HEK293 (cell line): Measurements from ENCODE around the gene YOD1.

Experiments
- CTCF ChIA-PET: fragments of 350-600 bp; formaldehyde crosslinking; extraction: SDS; loops from one replicate; lab custom pipeline; 2021; ENCODE audit warnings: antibody characterized with exemption; lab: Yijun Ruan, JAX
- POLR2A ChIA-PET: fragments of 300-600 bp; formaldehyde crosslinking; extraction: SDS; loops from one replicate; lab custom pipeline; 2020; ENCODE audit warnings: antibody characterized with exemption, inconsistent platforms; lab: Yijun Ruan, JAX
- H3K27ac ChIP-seq: fragments of 200-500 bp; sonication (Bioruptor generic); 2 replicates; pipeline ENCODE4 v1.5.1; 2014; ENCODE audit warnings: low read depth, low read length, control low read depth, inconsistent platforms; ENCODE audit errors: extremely low read depth
- H3K36me3 ChIP-seq, 2 experiments: fragments of 200-500 bp in 1 of 2; sonication (Bioruptor generic) in 1 of 2; 1 replicate in 1 of 2; 2 replicates in 1 of 2; pipeline ENCODE4 v1.5.1; 2014 to 2017; ENCODE audit warnings: inconsistent platforms in 2 of 2, low read length in 2 of 2; ENCODE audit not compliant: control insufficient read depth in 2 of 2, insufficient read depth in 1 of 2
- H3K4me1 ChIP-seq: fragments of 200-500 bp; sonication (Bioruptor generic); 2 replicates; pipeline ENCODE4 v1.5.1; 2014; ENCODE audit warnings: mild to moderate bottlenecking, low read length, inconsistent platforms; ENCODE audit not compliant: control insufficient read depth, insufficient read depth
- H3K4me3 ChIP-seq: 2 replicates; pipeline ENCODE4 v1.5.1; 2011; ENCODE audit warnings: low read depth, mild to moderate bottlenecking, control low read depth, low read length, moderate library complexity
- H3K9me3 ChIP-seq: fragments of 200-500 bp; sonication (Bioruptor generic); 2 replicates; pipeline ENCODE4 v1.5.1; 2014; ENCODE audit warnings: low read depth, low read length, inconsistent platforms; ENCODE audit not compliant: control insufficient read depth, insufficient read depth
- BCL11B ChIP-seq: fragments of 450-650 bp; formaldehyde crosslinking; IDR thresholded peaks from 2 replicates; pipeline ENCODE4 v1.5.1; 2016; ENCODE audit warnings: low read depth, missing biosample characterization, missing genetic modification characterization
- SALL2 ChIP-seq: fragments of 450-650 bp; formaldehyde crosslinking; IDR thresholded peaks from 2 replicates; pipeline ENCODE4 v1.5.0; 2017; ENCODE audit warnings: missing biosample characterization, mild to moderate bottlenecking, missing genetic modification characterization, borderline replicate concordance
- SCRT2 ChIP-seq: fragments of 450-650 bp; formaldehyde crosslinking; IDR thresholded peaks from 2 replicates; pipeline ENCODE4 v1.5.1; 2016; ENCODE audit warnings: missing biosample characterization, missing genetic modification characterization
- ZBTB17 ChIP-seq: fragments of 450-650 bp; formaldehyde crosslinking; IDR thresholded peaks from 2 replicates; pipeline ENCODE4 v1.5.1; 2016; ENCODE audit warnings: missing biosample characterization, missing genetic modification characterization
- ZBTB7A ChIP-seq: fragments of 450-650 bp; formaldehyde crosslinking; IDR thresholded peaks from 2 replicates; pipeline ENCODE4 v1.5.1; 2016; ENCODE audit warnings: low read depth, missing biosample characterization, missing genetic modification characterization
- ZEB2 ChIP-seq: fragments of 450-650 bp; formaldehyde crosslinking; IDR thresholded peaks from 2 replicates; pipeline ENCODE4 v1.5.1; 2016; ENCODE audit warnings: missing biosample characterization, missing genetic modification characterization
- ZNF112 ChIP-seq: fragments of 450-650 bp; formaldehyde crosslinking; IDR thresholded peaks from 2 replicates; pipeline ENCODE4 v1.5.0; 2017; ENCODE audit warnings: missing biosample characterization, missing genetic modification characterization
- ZNF2 ChIP-seq: fragments of 450-650 bp; formaldehyde crosslinking; IDR thresholded peaks from 2 replicates; pipeline ENCODE4 v1.5.1; 2016; ENCODE audit warnings: missing biosample characterization, missing genetic modification characterization
- ZNF202 ChIP-seq: fragments of 450-650 bp; formaldehyde crosslinking; IDR thresholded peaks from 2 replicates; pipeline ENCODE4 v1.5.1; 2016; ENCODE audit warnings: missing biosample characterization, missing genetic modification characterization, borderline replicate concordance
- ZNF239 ChIP-seq: fragments of 450-650 bp; formaldehyde crosslinking; IDR thresholded peaks from 2 replicates; pipeline ENCODE4 v1.5.1; 2016; ENCODE audit warnings: missing biosample characterization, missing genetic modification characterization
- ZNF24 ChIP-seq: fragments of 450-650 bp; formaldehyde crosslinking; IDR thresholded peaks from 2 replicates; pipeline ENCODE4 v1.5.1; 2016; ENCODE audit warnings: missing biosample characterization, missing genetic modification characterization
- ZNF341 ChIP-seq: fragments of 450-650 bp; formaldehyde crosslinking; IDR thresholded peaks from 2 replicates; pipeline ENCODE4; 2016; ENCODE audit warnings: low read depth, missing biosample characterization, missing genetic modification characterization
- ZNF600 ChIP-seq: fragments of 450-650 bp; formaldehyde crosslinking; IDR thresholded peaks from 2 replicates; pipeline ENCODE4 v1.5.1; 2016; ENCODE audit warnings: missing biosample characterization, missing genetic modification characterization
- ZNF624 ChIP-seq: fragments of 450-650 bp; formaldehyde crosslinking; IDR thresholded peaks from 2 replicates; pipeline ENCODE4 v1.5.1; 2017; ENCODE audit warnings: missing biosample characterization, missing genetic modification characterization
- ZNF76 ChIP-seq: fragments of 450-650 bp; formaldehyde crosslinking; IDR thresholded peaks from 2 replicates; pipeline ENCODE4; 2016; ENCODE audit warnings: low read depth, missing biosample characterization, missing genetic modification characterization, borderline replicate concordance
- ZNF843 ChIP-seq: fragments of 450-650 bp; formaldehyde crosslinking; IDR thresholded peaks from 2 replicates; pipeline ENCODE4 v1.5.1; 2016; ENCODE audit warnings: missing biosample characterization, missing genetic modification characterization
- TF ChIP-seq, protein P1 (sequence below): fragments of 450-650 bp; formaldehyde crosslinking; IDR thresholded peaks from 2 replicates; pipeline ENCODE4 v1.5.1; 2016; ENCODE audit warnings: missing biosample characterization, missing genetic modification characterization, borderline replicate concordance
- TF ChIP-seq, protein P2 (sequence below): fragments of 450-650 bp; formaldehyde crosslinking; IDR thresholded peaks from 2 replicates; pipeline ENCODE4; 2016; ENCODE audit warnings: missing biosample characterization, missing genetic modification characterization
- TF ChIP-seq, protein P3 (sequence below): fragments of 450-650 bp; formaldehyde crosslinking; conservative IDR thresholded peaks from 2 replicates; pipeline ENCODE4 v1.5.1; 2016; ENCODE audit warnings: low read depth, missing biosample characterization, missing genetic modification characterization
- TF ChIP-seq, protein P4 (sequence below): sonication (generic); formaldehyde crosslinking; IDR thresholded peaks from 2 replicates; pipeline ENCODE4 v1.8.1; 2022; ENCODE audit warnings: mild to moderate bottlenecking, moderate library complexity, missing genetic modification reagents
- TF ChIP-seq, protein P5 (sequence below): fragments of 450-650 bp; formaldehyde crosslinking; IDR thresholded peaks from 2 replicates; pipeline ENCODE4 v1.5.1; 2016; ENCODE audit warnings: missing biosample characterization, missing genetic modification characterization

Gene YOD1

DNA sequence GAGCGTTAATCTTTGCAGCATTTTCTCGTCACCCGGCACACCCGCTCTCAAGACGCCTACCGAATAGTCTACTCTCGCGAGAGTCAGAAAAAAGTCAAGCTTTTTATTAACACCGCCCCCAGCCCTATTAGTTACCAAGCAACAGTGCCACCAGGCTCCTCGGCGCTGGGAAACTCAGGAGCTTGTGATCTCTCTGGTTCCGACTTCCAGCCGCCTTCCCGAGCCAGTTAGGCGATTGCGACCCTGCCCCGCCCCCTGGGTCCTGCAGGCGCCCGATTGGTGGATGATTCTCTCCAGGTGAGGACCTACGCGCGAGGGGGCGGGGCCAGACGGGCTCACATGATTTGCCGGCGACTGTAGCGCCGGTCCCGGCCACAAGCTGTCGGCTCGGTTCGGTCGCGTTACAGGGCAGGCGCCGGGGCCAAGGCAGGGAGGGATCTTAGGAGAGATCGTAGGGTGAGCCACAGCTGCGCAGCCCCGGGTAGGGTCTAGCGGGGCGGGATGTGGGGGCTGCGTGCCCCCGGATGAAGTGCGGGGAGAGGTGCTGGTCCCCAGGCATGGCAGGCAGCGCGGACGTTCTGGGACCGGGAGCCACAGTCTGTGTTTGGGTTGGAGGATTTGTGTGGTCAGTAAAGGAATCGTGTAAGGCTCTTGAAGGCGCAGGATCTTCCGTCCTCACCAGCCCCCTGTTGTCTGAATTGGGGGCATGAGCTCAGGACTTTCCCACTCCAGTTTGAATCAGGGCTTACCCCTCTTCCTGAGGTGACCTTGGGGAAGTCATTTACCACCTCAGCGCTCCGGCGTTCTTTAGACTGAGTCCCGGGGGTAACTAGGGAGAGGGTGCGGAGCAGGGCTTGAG lies 2.1 kb upstream of the YOD1 start, which contains the start of gene PFKFB2 (continued):
- peak; percentile 72 for TF ChIP-seq ZNF341
- TF ChIP-seq SCRT2 (tag by site-specific recombination), result peak; percentile 45; the same call in 1 of the 2 replicates
- 0 out of 2 replicates have a peak, but pooled peaks have one; percentile 20 for TF ChIP-seq ZNF843 (tag by site-specific recombination)
- TF ChIP-seq ZNF600, result peak; percentile 77
- TF ChIP-seq ZNF239 (tag by site-specific recombination), result no peak
- no peak for TF ChIP-seq ZNF112
- no peak for TF ChIP-seq ZNF624 (tag by site-specific recombination)
- TF ChIP-seq ZBTB17 (tag by site-specific recombination), result peak; percentile 79
- TF ChIP-seq, protein P1, sequence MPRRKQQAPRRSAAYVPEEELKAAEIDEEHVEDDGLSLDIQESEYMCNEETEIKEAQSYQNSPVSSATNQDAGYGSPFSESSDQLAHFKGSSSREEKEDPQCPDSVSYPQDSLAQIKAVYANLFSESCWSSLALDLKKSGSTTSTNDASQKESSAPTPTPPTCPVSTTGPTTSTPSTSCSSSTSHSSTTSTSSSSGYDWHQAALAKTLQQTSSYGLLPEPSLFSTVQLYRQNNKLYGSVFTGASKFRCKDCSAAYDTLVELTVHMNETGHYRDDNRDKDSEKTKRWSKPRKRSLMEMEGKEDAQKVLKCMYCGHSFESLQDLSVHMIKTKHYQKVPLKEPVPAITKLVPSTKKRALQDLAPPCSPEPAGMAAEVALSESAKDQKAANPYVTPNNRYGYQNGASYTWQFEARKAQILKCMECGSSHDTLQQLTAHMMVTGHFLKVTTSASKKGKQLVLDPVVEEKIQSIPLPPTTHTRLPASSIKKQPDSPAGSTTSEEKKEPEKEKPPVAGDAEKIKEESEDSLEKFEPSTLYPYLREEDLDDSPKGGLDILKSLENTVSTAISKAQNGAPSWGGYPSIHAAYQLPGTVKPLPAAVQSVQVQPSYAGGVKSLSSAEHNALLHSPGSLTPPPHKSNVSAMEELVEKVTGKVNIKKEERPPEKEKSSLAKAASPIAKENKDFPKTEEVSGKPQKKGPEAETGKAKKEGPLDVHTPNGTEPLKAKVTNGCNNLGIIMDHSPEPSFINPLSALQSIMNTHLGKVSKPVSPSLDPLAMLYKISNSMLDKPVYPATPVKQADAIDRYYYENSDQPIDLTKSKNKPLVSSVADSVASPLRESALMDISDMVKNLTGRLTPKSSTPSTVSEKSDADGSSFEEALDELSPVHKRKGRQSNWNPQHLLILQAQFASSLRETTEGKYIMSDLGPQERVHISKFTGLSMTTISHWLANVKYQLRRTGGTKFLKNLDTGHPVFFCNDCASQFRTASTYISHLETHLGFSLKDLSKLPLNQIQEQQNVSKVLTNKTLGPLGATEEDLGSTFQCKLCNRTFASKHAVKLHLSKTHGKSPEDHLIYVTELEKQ (tag by site-specific recombination), result no peak
- no peak for TF ChIP-seq ZNF202 (tag by site-specific recombination)
- peak; percentile 84; the same call in 1 of the 2 replicates for TF ChIP-seq ZEB2 (tag by site-specific recombination)
- no peak for TF ChIP-seq SALL2
- no peak for TF ChIP-seq BCL11B (tag by site-specific recombination)

DNA sequence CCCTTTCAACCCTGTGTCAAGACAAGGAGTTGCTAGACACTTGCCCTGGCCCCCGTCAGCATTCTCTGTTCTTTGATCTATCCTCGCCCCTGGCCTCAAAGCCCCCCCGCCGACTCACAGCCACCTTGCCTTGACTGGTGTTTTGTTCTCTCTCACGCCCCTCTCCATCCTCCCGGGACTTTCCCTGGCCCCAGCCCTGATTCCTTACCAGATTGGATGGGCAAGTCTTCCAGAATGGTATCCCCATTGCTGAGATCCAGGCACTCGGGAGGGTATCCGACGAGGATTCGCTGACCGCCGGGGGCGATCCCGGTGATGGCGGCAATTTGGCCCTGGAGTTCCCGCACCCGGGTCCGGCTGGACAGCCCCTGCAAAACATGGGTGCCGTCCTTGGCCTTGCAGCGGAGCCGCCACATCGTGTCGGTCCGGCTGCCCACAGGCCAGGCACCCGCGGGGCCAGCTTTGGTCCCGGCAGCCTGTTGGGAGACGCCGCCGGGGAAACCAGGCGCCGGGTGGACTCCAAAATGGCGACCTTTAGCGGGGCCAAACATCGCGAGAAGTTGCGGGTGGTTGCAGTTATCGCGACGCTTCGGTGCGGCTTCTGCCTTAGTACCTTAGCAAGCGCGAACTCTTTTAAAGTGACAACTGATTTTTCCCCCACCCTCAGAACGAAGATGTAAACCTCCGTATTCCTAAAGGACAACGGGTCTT lies 373 bp downstream of the YOD1 start:
- Histone ChIP-seq H3K27ac (peak overlapping the region; percentile 73), H3K36me3 (peaks cover 0 to 30% of the 10 kb centered on the region in 2 experiments; a peak in 1 of 3 replicates), H3K4me1 (no peaks in the 10 kb centered on the region; the same call in 1 of the 2 replicates), H3K9me3 (no peaks in the 10 kb centered on the region), H3K4me3 (peak overlapping the region; percentile 94)
- ChIA-PET POLR2A (no interaction called here), CTCF (interaction anchor here (0.6 to 3.6 kb wide), 19 partner anchors 10 to 451 kb away, joined by 3 to 25 read pairs (median 3); partner anchors contain the start of gene C1orf116)
- TF ChIP-seq ZNF2 (tag by site-specific recombination) (no peak), ZBTB7A (tag by site-specific recombination) (no peak; the same call in 1 of the 2 replicates), ZNF24 (tag by site-specific recombination) (no peak), ZNF76 (tag by site-specific recombination) (peak; percentile 71; the same call in 1 of the 2 replicates)
- TF ChIP-seq, protein P2, sequence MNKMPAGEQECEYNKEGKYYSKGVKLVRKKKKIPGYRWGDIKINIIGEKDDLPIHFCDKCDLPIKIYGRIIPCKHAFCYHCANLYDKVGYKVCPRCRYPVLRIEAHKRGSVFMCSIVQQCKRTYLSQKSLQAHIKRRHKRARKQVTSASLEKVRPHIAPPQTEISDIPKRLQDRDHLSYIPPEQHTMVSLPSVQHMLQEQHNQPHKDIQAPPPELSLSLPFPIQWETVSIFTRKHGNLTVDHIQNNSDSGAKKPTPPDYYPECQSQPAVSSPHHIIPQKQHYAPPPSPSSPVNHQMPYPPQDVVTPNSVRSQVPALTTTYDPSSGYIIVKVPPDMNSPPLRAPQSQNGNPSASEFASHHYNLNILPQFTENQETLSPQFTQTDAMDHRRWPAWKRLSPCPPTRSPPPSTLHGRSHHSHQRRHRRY (tag by site-specific recombination), result no peak
- TF ChIP-seq, protein P3, sequence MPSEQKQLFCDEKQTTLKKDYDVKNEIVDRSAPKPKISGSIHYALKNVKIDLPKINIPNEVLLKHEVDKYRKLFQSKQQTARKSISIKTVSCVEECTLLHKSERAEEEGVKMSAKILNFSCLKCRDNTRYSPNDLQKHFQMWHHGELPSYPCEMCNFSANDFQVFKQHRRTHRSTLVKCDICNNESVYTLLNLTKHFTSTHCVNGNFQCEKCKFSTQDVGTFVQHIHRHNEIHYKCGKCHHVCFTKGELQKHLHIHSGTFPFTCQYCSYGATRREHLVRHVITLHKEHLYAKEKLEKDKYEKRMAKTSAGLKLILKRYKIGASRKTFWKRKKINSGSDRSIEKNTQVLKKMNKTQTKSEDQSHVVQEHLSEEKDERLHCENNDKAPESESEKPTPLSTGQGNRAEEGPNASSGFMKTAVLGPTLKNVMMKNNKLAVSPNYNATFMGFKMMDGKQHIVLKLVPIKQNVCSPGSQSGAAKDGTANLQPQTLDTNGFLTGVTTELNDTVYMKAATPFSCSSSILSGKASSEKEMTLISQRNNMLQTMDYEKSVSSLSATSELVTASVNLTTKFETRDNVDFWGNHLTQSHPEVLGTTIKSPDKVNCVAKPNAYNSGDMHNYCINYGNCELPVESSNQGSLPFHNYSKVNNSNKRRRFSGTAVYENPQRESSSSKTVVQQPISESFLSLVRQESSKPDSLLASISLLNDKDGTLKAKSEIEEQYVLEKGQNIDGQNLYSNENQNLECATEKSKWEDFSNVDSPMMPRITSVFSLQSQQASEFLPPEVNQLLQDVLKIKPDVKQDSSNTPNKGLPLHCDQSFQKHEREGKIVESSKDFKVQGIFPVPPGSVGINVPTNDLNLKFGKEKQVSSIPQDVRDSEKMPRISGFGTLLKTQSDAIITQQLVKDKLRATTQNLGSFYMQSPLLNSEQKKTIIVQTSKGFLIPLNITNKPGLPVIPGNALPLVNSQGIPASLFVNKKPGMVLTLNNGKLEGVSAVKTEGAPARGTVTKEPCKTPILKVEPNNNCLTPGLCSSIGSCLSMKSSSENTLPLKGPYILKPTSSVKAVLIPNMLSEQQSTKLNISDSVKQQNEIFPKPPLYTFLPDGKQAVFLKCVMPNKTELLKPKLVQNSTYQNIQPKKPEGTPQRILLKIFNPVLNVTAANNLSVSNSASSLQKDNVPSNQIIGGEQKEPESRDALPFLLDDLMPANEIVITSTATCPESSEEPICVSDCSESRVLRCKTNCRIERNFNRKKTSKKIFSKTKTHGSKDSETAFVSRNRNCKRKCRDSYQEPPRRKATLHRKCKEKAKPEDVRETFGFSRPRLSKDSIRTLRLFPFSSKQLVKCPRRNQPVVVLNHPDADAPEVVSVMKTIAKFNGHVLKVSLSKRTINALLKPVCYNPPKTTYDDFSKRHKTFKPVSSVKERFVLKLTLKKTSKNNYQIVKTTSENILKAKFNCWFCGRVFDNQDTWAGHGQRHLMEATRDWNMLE, result peak; percentile 60
- TF ChIP-seq, protein P4, sequence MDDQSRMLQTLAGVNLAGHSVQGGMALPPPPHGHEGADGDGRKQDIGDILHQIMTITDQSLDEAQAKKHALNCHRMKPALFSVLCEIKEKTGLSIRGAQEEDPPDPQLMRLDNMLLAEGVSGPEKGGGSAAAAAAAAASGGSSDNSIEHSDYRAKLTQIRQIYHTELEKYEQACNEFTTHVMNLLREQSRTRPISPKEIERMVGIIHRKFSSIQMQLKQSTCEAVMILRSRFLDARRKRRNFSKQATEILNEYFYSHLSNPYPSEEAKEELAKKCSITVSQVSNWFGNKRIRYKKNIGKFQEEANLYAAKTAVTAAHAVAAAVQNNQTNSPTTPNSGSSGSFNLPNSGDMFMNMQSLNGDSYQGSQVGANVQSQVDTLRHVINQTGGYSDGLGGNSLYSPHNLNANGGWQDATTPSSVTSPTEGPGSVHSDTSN (CRISPR knock-in tag), result 0 out of 2 replicates have a peak, but pooled peaks have one; percentile 43
- TF ChIP-seq, protein P5, sequence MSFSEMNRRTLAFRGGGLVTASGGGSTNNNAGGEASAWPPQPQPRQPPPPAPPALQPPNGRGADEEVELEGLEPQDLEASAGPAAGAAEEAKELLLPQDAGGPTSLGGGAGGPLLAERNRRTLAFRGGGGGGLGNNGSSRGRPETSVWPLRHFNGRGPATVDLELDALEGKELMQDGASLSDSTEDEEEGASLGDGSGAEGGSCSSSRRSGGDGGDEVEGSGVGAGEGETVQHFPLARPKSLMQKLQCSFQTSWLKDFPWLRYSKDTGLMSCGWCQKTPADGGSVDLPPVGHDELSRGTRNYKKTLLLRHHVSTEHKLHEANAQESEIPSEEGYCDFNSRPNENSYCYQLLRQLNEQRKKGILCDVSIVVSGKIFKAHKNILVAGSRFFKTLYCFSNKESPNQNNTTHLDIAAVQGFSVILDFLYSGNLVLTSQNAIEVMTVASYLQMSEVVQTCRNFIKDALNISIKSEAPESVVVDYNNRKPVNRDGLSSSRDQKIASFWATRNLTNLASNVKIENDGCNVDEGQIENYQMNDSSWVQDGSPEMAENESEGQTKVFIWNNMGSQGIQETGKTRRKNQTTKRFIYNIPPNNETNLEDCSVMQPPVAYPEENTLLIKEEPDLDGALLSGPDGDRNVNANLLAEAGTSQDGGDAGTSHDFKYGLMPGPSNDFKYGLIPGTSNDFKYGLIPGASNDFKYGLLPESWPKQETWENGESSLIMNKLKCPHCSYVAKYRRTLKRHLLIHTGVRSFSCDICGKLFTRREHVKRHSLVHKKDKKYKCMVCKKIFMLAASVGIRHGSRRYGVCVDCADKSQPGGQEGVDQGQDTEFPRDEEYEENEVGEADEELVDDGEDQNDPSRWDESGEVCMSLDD (tag by site-specific recombination), result no peak
